GM10248 (cell line): Measurements from ENCODE around the gene PALLD.

ENCODE experiments used
- CTCF ChIA-PET: fragments of 300-600 bp; sonication (Branson Sonifier 250); formaldehyde crosslinking; extraction: SDS; loops from one replicate; lab custom pipeline; 2021; ENCODE audit warnings: antibody characterized with exemption; lab: Yijun Ruan, JAX
- POLR2A ChIA-PET: fragments of 350-650 bp; sonication (Branson Sonifier 250); formaldehyde crosslinking; extraction: SDS; loops from one replicate; lab custom pipeline; 2020; ENCODE audit warnings: antibody characterized with exemption; lab: Yijun Ruan, JAX
- DNase-seq: peaks from one replicate; pipeline ENCODE4 v3.0.0; 2012; ENCODE audit errors: extremely low spot score
- CTCF ChIP-seq: IDR thresholded peaks from 2 replicates; pipeline ENCODE4 v1.5.1; 2012; ENCODE audit warnings: mild to moderate bottlenecking, low read depth; ENCODE audit errors: extremely low read depth, missing control alignments, control extremely low read depth

PALLD gene

DNA sequence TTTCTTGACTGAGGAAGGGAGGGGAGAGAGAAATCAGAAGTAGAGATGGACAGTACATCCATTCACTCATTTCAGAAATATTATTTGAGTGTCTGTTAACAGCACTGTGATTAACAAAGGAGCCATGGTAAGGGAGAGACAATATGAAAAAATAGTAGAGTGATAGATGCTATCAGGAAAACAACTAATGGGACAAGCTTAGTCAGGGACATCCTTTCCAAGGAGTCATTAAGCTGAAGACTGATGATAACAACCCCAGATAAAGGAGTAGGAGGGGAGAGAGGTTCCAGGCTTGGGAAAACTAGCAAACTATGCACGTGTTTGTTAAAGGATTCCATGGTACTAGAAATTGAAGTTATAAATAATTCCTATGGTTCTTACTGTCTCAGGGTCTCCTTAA lies 391.0 kb downstream of the PALLD start:
- POLR2A ChIA-PET, result no interaction called here
- CTCF ChIA-PET, result interaction anchor here (1.5 to 1.9 kb wide), 2 partner anchors 11 to 36 kb away, joined by 4 to 8 read pairs; no protein-coding TSS in a partner anchor
- DNase-seq, result no peak
- no peak for TF ChIP-seq CTCF

DNA sequence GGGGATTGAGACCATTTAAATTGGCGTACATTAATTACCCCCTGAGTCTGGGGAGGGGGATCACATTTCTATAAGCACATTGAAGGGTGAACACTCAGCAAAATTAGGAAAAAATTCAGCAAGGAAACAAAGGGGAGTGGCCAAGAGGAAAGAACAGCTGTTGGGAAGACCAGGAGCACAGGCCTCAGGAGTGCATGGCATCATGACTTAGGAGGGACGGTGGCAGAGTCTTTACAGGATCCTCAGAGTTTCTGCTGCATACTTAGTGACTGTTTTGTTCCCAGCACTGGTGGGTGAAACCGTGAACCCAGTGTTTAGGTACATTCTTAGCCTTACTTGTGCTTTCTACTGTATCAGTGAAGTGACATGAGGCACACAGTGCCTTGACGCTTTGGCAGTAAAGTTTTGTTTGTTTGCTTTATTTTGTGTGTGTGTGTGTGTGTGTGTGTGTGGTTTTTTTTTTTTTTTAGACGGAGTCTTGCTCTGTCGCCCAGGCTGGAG lies 391.9 kb downstream of the PALLD start:
- no peak for DNase-seq
- ChIA-PET CTCF (no interaction called here), POLR2A (no interaction called here)
- no peak for TF ChIP-seq CTCF

GRCh38 chr4:168891086-168891485 lies 394.2 kb downstream of the PALLD start:
- POLR2A ChIA-PET, result no interaction called here
- no peak for DNase-seq
- TF ChIP-seq CTCF, result no peak
- CTCF ChIA-PET, result no interaction called here

DNA sequence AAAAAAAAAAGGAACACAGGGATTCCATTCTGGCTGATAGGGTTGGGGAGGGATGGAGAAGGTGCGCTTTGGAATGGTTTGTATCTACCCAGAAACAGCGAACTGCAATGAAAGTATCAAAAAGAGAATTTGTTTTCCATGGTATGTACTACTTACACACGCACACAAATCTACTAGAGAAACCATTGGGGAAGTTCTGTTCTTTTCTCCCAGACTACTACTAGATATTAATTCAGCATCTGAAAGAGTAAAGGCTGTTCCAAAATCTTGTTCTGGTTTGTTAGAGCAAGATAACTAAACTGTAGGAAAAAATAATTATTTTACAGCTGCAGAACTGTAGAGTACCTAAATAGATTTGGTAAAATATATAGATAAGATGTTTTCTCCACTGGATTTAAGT lies 394.8 kb downstream of the PALLD start:
- CTCF ChIA-PET, result interaction anchor here (1.2 to 1.5 kb wide), 2 partner anchors 10 to 32 kb away, joined by 5 to 9 read pairs; no protein-coding TSS in a partner anchor
- TF ChIP-seq CTCF, result no peak
- no peak for DNase-seq
- POLR2A ChIA-PET, result no interaction called here

GRCh38 chr4:168892475-168892874 lies 395.6 kb downstream of the PALLD start:
- ChIA-PET POLR2A (no interaction called here), CTCF (interaction anchor here (0.9 to 1.5 kb wide), 3 partner anchors 10 to 31 kb away, joined by 3 to 9 read pairs (median 5); no protein-coding TSS in a partner anchor)
- no peak for TF ChIP-seq CTCF
- DNase-seq, result no peak

- POLR2A ChIA-PET, result no interaction called here
- no peak for TF ChIP-seq CTCF
- CTCF ChIA-PET, result interaction anchor here (0.9 to 1.5 kb wide), 2 partner anchors 11 to 18 kb away, joined by 3 to 9 read pairs; no protein-coding TSS in a partner anchor
- no peak for DNase-seq
These were observed 396.4 kb downstream of the PALLD start for GRCh38 chr4:168893205-168893604.

DNA sequence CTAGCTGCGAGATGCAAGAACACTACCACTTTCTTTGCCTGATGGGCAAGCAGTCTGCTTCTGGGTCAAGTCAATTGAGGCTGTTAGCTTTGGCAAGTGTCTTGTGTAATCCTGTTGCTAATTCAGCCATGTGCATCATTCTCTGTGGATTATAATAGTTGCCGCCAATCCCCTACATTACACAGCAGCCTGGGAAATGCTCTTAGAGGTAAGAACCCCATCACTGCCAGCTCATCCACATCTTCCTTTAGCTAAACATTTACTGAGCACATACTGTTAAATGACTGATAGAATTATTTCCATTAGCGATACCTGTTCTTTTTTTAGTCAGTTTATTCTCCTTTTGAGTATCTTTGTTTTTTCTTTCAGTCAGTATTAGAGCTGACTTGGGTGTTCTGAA lies 397.0 kb downstream of the PALLD start:
- no peak for DNase-seq
- TF ChIP-seq CTCF, result no peak
- CTCF ChIA-PET, result interaction anchor here (1.4 kb wide), 1 partner anchor 15 kb away, joined by 4 read pairs; no protein-coding TSS in a partner anchor
- POLR2A ChIA-PET, result no interaction called here
